Measurements from ENCODE around the gene BBS9.
"Not testable (repeated sequence)": the region's sequence is repeated elsewhere in the genome, so short reads cannot be mapped to it uniquely, and the experiment has no call there.

BBS9 gene

DNA sequence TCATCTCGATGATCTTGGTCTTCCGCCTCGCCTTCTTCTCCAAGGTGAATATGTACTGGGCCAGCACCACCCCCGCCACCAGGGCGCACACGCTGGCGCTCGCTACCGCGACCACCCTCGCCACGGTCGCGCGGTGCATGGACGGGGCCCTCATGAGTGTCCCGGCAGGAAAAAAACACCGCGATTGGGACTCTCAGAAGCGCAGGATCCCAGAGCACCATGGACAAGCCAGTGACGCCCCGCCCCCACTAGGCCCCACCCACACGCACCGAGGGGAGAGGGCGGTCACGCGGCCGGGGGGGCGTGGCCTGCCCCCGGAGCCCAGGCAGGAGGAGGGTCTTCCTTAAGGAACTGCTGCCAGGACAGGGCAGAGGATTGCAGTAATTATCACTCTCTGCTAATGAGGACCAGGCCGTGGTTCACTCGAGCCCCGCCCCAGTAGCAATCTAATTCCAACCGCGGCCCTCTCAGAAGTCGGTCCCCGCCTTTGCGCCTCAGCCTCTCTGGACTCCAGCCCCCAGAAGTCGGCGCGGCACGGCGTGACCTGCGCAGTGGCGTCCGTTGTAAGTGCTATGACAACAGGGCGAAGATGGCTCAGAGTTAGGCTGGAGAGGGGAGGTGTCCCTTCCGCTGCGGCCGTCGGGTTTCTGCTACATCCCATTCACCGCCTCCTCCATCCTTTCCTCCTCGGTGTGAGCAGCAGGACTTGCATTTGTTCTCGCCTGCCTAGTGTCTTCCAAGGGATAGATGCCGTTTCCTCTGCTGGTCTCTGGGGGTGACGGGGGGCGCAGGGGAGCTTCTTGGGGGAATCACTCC lies at the start of gene BBS9:
Gene BBS9, plus strand, starts transcription at position 575 of the 816 bp plus-strand sequence. CDS start 16,689 bp downstream, outside the sequence.
- H3K27me3 ChIP-seq: no peaks in the 10 kb centered on the region
- H3K9me3 ChIP-seq: peaks cover 6% of the 10 kb centered on the region; the same call in 1 of the 2 replicates
- TF ChIP-seq Cebpa-rat (IDR thresholded peaks at IDR 0.05): no peak
- H3K36me3 ChIP-seq: no peaks in the 10 kb centered on the region
- H3K27ac ChIP-seq: peak within 1 kb of the TSS; percentile 60; the same call in 1 of the 2 replicates
- H3K4me2 ChIP-seq: peak within 1 kb of the TSS; percentile 75
- H3K4me3 ChIP-seq: peak within 1 kb of the TSS; percentile 81
- no peaks in the 10 kb centered on the region for H4K20me1 ChIP-seq
- H3K9ac ChIP-seq: peak within 1 kb of the TSS; percentile 73
- peaks cover 22% of the 10 kb centered on the region for H3K4me1 ChIP-seq

DNA sequence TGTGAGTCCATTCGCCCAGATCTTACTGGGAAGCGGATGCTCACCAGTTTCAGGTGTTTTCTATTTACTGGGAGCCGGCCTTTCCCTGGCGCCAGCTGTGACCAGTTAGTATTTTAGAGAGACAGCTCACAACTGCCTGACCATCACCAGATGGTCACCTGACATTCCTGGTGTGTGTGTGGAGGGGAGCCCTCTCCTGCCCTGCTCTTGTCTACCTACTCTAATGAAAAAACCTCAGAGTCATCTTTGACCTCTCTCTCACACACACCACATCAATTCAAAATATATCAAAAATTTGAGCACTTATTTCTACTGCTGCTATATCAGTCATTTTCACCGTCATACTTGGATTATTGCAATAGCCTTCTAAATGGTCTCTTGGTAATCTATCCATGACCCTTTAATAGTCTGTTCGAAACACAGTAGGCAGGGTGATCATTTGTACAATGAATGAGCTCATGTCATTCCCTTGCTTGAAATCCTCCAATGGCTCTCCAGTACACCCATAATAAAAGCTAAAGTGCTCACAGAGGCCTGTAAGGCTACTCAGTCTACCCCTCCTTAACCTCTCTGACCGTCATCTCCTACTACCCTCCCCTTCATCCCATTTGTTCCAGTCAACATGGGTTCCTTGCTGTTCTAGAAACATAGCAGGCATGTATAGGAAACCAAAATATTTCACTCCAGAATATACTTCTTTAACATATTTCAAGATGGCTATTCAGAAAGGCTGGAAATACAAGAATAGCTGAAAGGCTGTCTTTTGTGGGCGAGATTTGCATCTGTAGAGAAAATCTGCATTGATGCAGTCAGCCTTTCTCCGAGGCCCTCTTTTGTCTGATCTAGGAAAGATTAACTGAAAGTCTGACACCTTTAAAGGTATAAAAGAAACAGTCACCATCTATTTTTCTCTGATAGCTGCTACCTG lies 49.3 kb upstream of the BBS9 start:
- Histone ChIP-seq H3K27me3 (no peaks in the 10 kb centered on the region), H3K4me2 (no peak overlapping the region), H3K4me3 (no peak overlapping the region), H3K27ac (no peak overlapping the region), H3K9ac (no peak overlapping the region), H4K20me1 (no peaks in the 10 kb centered on the region), H3K9me3 (no peaks in the 10 kb centered on the region), H3K4me1 (peaks cover 13% of the 10 kb centered on the region), H3K36me3 (no peaks in the 10 kb centered on the region)
- TF ChIP-seq Cebpa-rat (IDR thresholded peaks at IDR 0.05): no peak

DNA sequence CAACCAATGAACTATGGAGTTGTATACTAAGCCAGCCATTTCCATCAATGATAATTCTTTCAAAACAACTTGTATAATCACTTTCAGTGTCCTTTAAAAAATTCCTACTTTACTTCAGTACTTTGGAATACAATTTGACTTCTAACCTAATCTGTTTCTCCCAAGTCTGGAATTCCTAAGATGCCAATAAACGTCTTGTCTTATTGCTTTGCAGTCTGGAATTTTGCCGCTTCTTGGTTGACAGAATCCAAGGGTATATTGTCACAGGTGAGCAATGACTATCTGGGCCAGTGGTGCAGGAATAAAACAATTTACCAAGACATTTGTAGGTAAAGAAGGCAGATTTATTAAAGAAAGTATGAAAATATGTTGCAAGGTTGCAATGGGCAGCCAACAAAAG lies 42.0 kb upstream of the BBS9 start:
- H3K27me3 ChIP-seq: no peaks in the 10 kb centered on the region
- H3K9ac ChIP-seq: no peak overlapping the region
- H3K27ac ChIP-seq: no peak overlapping the region
- no peak for TF ChIP-seq Cebpa-rat (IDR thresholded peaks at IDR 0.05)
- no peak overlapping the region for H3K4me3 ChIP-seq
- 0 out of 2 replicates have a peak, but pooled peaks cover 4% of the 10 kb centered on the region for H3K36me3 ChIP-seq
- no peaks in the 10 kb centered on the region for H3K4me1 ChIP-seq
- H4K20me1 ChIP-seq: no peaks in the 10 kb centered on the region
- H3K9me3 ChIP-seq: 0 out of 2 replicates have a peak, but pooled peaks cover 3% of the 10 kb centered on the region
- no peak overlapping the region for H3K4me2 ChIP-seq

DNA sequence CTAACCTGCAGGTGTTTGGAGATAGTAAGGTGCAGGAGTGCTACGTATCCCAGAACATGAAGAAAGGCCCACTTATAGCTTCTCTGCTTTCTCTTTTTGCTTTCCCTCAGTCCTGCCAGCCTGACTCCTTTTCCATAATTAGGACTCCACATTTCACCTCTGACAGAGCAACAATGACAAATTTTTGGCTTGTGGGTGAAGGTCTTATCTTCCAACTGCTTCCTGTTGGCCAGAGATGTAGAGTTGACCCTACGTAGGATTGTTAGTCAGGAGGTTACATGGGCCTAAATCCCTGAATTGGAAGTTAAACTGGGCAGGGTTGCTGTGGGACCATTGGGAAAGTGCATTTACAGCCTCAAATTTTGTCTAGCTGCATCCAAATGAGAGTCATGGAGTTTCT lies 41.5 kb upstream of the BBS9 start:
- Histone ChIP-seq H3K4me2 (no peak overlapping the region), H3K9me3 (0 out of 2 replicates have a peak, but pooled peaks cover 3% of the 10 kb centered on the region), H3K27me3 (no peaks in the 10 kb centered on the region), H3K4me1 (no peaks in the 10 kb centered on the region), H3K27ac (no peak overlapping the region), H3K36me3 (peaks cover 6% of the 10 kb centered on the region), H3K9ac (no peak overlapping the region), H3K4me3 (no peak overlapping the region), H4K20me1 (no peaks in the 10 kb centered on the region)
- no peak for TF ChIP-seq Cebpa-rat (IDR thresholded peaks at IDR 0.05)

DNA sequence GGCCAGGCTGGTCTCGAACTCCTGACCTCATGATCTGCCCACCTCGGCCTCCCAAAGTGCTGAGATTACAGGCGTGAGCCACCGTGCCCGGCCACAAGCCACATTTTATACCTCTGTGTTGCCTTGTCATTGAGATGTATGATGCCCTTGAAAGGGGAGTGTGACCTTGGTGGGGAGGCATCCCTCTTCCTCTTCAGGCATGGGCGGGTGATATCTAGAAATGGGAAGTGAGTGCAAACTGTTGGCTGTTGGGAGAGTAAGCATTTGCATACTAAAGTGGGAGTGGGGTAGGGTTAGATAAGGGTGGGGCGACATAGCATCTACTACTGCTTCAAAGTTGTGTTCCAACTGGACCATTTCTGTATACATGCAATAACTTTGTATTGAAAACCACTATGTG lies 40.2 kb upstream of the BBS9 start:
- Histone ChIP-seq H3K36me3 (peaks cover 19% of the 10 kb centered on the region), H4K20me1 (no peaks in the 10 kb centered on the region), H3K9ac (no peak overlapping the region), H3K27ac (no peak overlapping the region), H3K4me1 (no peaks in the 10 kb centered on the region), H3K4me2 (no peak overlapping the region), H3K27me3 (no peaks in the 10 kb centered on the region), H3K9me3 (0 out of 2 replicates have a peak, but pooled peaks cover 3% of the 10 kb centered on the region), H3K4me3 (no peak overlapping the region)
- TF ChIP-seq Cebpa-rat (IDR thresholded peaks at IDR 0.05): no peak

DNA sequence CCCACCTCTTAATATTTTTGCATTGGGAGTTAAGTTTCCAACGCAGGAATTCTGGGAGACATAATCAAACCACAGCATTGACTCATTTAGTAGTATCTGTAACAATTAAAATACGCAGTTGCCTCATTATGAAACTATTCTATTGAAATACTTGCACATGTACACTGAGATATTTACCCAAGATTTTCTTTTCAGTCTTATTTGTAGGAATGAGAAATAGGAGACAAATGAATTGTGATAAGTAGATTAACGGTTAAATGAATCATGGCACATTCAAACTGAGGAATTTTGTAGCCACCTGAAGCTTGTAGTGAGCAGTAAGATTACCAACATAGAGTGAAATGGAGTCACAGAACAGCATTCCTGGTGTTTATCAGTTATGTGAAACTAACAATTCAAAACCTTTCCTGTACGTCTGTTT lies 38.2 kb upstream of the BBS9 start:
- Histone ChIP-seq H3K4me3 (no peak overlapping the region), H3K27me3 (no peaks in the 10 kb centered on the region), H3K36me3 (peaks cover 38% of the 10 kb centered on the region), H3K4me2 (no peak overlapping the region), H3K27ac (no peak overlapping the region), H3K9ac (no peak overlapping the region), H3K9me3 (0 out of 2 replicates have a peak, but pooled peaks cover 1% of the 10 kb centered on the region), H4K20me1 (no peaks in the 10 kb centered on the region), H3K4me1 (no peaks in the 10 kb centered on the region)
- no peak for TF ChIP-seq Cebpa-rat (IDR thresholded peaks at IDR 0.05)

DNA sequence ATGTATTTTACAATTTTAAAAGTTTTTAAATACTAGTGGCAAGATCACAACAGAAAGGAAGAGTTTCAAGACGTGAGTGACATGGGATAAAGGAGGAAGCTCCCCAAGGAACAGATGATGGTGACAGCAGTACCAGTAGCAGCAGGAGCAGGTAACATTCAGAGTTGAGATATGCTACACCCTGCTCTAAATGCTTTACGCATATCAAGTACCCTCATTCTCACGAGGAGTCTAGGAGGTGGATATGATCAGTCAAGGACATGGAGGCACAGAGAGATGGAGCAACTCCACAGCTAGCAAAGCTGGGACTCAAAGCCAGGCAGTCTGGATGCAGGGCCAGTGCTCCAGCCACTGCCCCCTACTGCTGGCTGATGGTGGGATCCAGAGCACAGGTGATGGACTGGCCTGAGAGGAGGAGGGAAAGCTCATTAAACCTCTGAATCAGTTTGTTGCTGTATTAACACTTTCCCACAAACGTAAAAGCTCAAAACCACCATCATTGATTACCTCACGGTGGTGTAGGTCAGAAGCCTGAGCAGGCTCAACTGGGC lies 37.6 kb upstream of the BBS9 start:
- Histone ChIP-seq H3K27ac (no peak overlapping the region), H3K4me3 (no peak overlapping the region), H4K20me1 (no peaks in the 10 kb centered on the region), H3K4me2 (no peak overlapping the region), H3K9ac (no peak overlapping the region), H3K4me1 (no peaks in the 10 kb centered on the region), H3K9me3 (no peaks in the 10 kb centered on the region), H3K27me3 (no peaks in the 10 kb centered on the region), H3K36me3 (peaks cover 44% of the 10 kb centered on the region)
- TF ChIP-seq Cebpa-rat (IDR thresholded peaks at IDR 0.05): no peak

DNA sequence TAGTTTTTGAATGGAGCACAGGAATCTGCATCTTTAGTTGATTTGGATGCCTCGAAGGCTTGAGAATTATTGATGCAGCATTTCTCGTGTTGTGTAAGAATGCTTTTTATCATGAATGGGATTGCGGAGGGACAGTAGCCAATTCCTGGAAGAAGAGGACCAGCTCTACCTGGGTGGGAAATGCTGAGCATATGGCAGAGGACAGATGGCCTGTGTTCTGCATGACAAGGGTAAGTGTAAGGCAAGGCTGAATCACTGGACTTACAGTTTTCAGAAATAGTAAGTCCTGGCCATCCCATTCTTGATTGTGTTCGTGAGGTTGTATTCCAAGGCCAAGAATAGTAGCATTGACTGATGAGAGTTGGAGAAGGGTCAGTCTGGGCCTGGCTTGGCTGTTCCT lies 36.1 kb upstream of the BBS9 start:
- Histone ChIP-seq H3K4me2 (no peak overlapping the region), H4K20me1 (no peaks in the 10 kb centered on the region), H3K27me3 (no peaks in the 10 kb centered on the region), H3K36me3 (peaks cover 60% of the 10 kb centered on the region), H3K4me3 (no peak overlapping the region), H3K4me1 (no peaks in the 10 kb centered on the region), H3K9ac (no peak overlapping the region), H3K27ac (no peak overlapping the region), H3K9me3 (no peaks in the 10 kb centered on the region)
- no peak for TF ChIP-seq Cebpa-rat (IDR thresholded peaks at IDR 0.05)

DNA sequence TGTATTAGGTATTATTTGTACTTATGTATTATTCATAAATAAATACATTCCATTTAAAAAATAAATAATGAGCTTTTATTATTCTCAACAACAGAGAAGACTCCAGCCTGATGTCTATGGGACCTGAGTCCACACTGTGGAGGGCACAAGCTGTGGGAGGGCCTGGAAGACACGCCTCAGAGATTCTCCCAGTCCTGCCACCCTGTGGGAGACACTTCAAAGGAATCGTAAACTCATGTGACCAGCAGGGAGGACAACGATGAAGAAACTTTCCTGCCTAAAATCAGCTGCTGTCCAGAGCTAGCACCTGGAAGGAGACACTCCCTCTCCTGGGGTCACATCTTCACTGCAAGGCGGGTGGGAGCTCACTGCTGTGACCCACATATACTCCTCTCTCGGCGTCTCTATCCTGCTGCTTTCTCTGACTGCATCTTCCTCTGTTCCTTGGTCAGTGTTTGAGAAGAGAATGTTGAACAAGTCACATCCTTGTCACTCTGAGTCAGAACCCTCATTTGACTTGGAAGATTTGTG lies 34.6 kb upstream of the BBS9 start:
- not testable (repeated sequence) for H3K9ac ChIP-seq, H3K4me3 ChIP-seq, H3K9me3 ChIP-seq, H3K27me3 ChIP-seq, H3K4me1 ChIP-seq, H3K27ac ChIP-seq, H3K4me2 ChIP-seq
- Histone ChIP-seq H3K36me3 (peaks cover 75% of the 10 kb centered on the region), H4K20me1 (peaks cover 10% of the 10 kb centered on the region; the same call in 1 of the 2 replicates)

Measured in BLaER1 (cell line).